NCI-H1436 treated with DMSO at 0.1 percent for 48 hours (cell line): Measurements from ENCODE around the gene WNT4.
A peak's percentile ranks its signal among the peaks of the same experiment; 100 is the strongest.
"Not testable (repeated sequence)": the region's sequence is repeated elsewhere in the genome, so short reads cannot be mapped to it uniquely, and the experiment has no call there.

Experiments used
- DNase-seq: peaks from one replicate; lab custom pipeline; 2025; lab: John Stamatoyannopoulos, UW

The WNT4 gene

GRCh38 chr1:22108339-22109105 is 34.4 kb downstream of the WNT4 start:
- no peak for DNase-seq

- DNase-seq, result no peak
These were observed 35.8 kb downstream of the WNT4 start for GRCh38 chr1:22107126-22107525.

GRCh38 chr1:22105611-22106207 is 37.2 kb downstream of the WNT4 start:
- DNase-seq, result peak; percentile 25

- DNase-seq, result no peak
These were observed 37.9 kb downstream of the WNT4 start for GRCh38 chr1:22104865-22105437.

GRCh38 chr1:22104094-22104493 is 38.8 kb downstream of the WNT4 start:
- no peak for DNase-seq

GRCh38 chr1:22102746-22103145 is 40.2 kb downstream of the WNT4 start:
- no peak for DNase-seq

- no peak for DNase-seq
These were observed 40.9 kb downstream of the WNT4 start for GRCh38 chr1:22101995-22102394.

- DNase-seq, result no peak
These were observed 41.7 kb downstream of the WNT4 start for GRCh38 chr1:22101199-22101598.

- no peak for DNase-seq
These were observed 42.7 kb downstream of the WNT4 start for GRCh38 chr1:22100168-22100567.

- DNase-seq, result no peak
These were observed 44.1 kb downstream of the WNT4 start for GRCh38 chr1:22098752-22099151.

GRCh38 chr1:22096463-22096862 is 46.4 kb downstream of the WNT4 start:
- DNase-seq, result no peak

GRCh38 chr1:22096036-22096435 is 46.9 kb downstream of the WNT4 start:
- no peak for DNase-seq

GRCh38 chr1:22093513-22093912 is 49.4 kb downstream of the WNT4 start:
- no peak for DNase-seq

- DNase-seq, result not testable (repeated sequence)
These were observed 50.7 kb downstream of the WNT4 start for GRCh38 chr1:22092026-22092768.

- DNase-seq, result no peak
These were observed 52.0 kb downstream of the WNT4 start for GRCh38 chr1:22090867-22091266.

- no peak for DNase-seq
These were observed 53.1 kb downstream of the WNT4 start for GRCh38 chr1:22089787-22090186.

- no peak for DNase-seq
These were observed 53.7 kb downstream of the WNT4 start for GRCh38 chr1:22089134-22089571.

- no peak for DNase-seq
These were observed 54.6 kb downstream of the WNT4 start for GRCh38 chr1:22088331-22088730.

GRCh38 chr1:22080191-22080590 is 62.7 kb downstream of the WNT4 start:
- DNase-seq, result no peak

GRCh38 chr1:22078133-22078532 is 64.8 kb downstream of the WNT4 start:
- DNase-seq, result no peak

GRCh38 chr1:22077728-22078127 is 65.2 kb downstream of the WNT4 start:
- no peak for DNase-seq

GRCh38 chr1:22076346-22076745 is 66.6 kb downstream of the WNT4 start:
- no peak for DNase-seq

GRCh38 chr1:22075718-22076117 is 67.2 kb downstream of the WNT4 start:
- no peak for DNase-seq
